Measurements from ENCODE around the gene THPO.

THPO gene

GRCh38 chr3:184361932-184362667 lies 15.9 kb downstream of the THPO start:
- H3K36me3 ChIP-seq, result peaks cover 18% of the 10 kb centered on the region
- no peaks in the 10 kb centered on the region for H3K9me3 ChIP-seq
- TF ChIP-seq CTCF (IDR thresholded peaks at IDR 0.05; ENCODE audit: low read depth, low read length), result no peak
- peak overlapping the region; percentile 86 for H3K4me3 ChIP-seq (ENCODE audit: low read depth, low read length)
- no peaks in the 10 kb centered on the region for H3K27me3 ChIP-seq
- DNase-seq, result no peak
- H3K4me1 ChIP-seq, result no peaks in the 10 kb centered on the region

GRCh38 chr3:184361532-184361931 lies 16.5 kb downstream of the THPO start, which contains the start of the genes CLCN2 and POLR2H:
Gene CLCN2 (minus strand): TSS chr3:184361605. CDS start chr3:184361479, 126 bp downstream.
Gene POLR2H (plus strand): TSS chr3:184361710. CDS start chr3:184363493, 1,783 bp downstream.
- TF ChIP-seq CTCF (IDR thresholded peaks at IDR 0.05; ENCODE audit: low read depth, low read length), result no peak
- peak; percentile 81 for DNase-seq
- Histone ChIP-seq H3K36me3 (peaks cover 13% of the 10 kb centered on the region), H3K4me1 (no peaks in the 10 kb centered on the region), H3K4me3 (ENCODE audit: low read depth, low read length) (peak within 1 kb of the TSS; percentile 86), H3K9me3 (no peaks in the 10 kb centered on the region), H3K27me3 (no peaks in the 10 kb centered on the region)

- no peak for DNase-seq
- H3K9me3 ChIP-seq, result no peaks in the 10 kb centered on the region
- no peak for TF ChIP-seq CTCF (IDR thresholded peaks at IDR 0.05; ENCODE audit: low read depth, low read length)
These were observed 17.0 kb downstream of the THPO start for GRCh38 chr3:184360929-184361531.

GRCh38 chr3:184360070-184360928 lies 17.7 kb downstream of the THPO start:
- DNase-seq, result no peak
- H3K36me3 ChIP-seq, result peaks cover 9% of the 10 kb centered on the region
- H3K27me3 ChIP-seq, result no peaks in the 10 kb centered on the region
- no peaks in the 10 kb centered on the region for H3K9me3 ChIP-seq
- peak overlapping the region; percentile 86 for H3K4me3 ChIP-seq (ENCODE audit: low read depth, low read length)
- no peak for TF ChIP-seq CTCF (IDR thresholded peaks at IDR 0.05; ENCODE audit: low read depth, low read length)
- H3K4me1 ChIP-seq, result no peaks in the 10 kb centered on the region

More at GRCh38 chr3:184360929-184361531, 17.0 kb downstream of the THPO start:
- Histone ChIP-seq H3K4me1 (no peaks in the 10 kb centered on the region), H3K27me3 (no peaks in the 10 kb centered on the region), H3K36me3 (peaks cover 10% of the 10 kb centered on the region), H3K4me3 (ENCODE audit: low read depth, low read length) (peak overlapping the region; percentile 86)

GRCh38 chr3:184359610-184360009 lies 18.4 kb downstream of the THPO start:
- no peaks in the 10 kb centered on the region for H3K9me3 ChIP-seq
- no peak for DNase-seq
- TF ChIP-seq CTCF (IDR thresholded peaks at IDR 0.05; ENCODE audit: low read depth, low read length), result no peak
- H3K4me1 ChIP-seq, result no peaks in the 10 kb centered on the region
- no peak overlapping the region for H3K4me3 ChIP-seq (ENCODE audit: low read depth, low read length)
- peaks cover 2% of the 10 kb centered on the region for H3K36me3 ChIP-seq
- no peaks in the 10 kb centered on the region for H3K27me3 ChIP-seq
